HT-29 (cell line): ENCODE measurements around the gene TWIST2. TPM values are rescaled to one million over a fixed set of nuclear protein-coding genes. Genes with fewer than 3 reads are reported as not detected.

Experiments
- DNase-seq: peaks from one replicate; pipeline ENCODE4 v3.0.0-alpha.2; 2015; ENCODE audit warnings: low spot score
- total RNA-seq: library from RNA; depleted of rRNA; stranded (reverse); fragments of >200 nt; shearing (Covaris generic); gene quantifications from 2 replicates; pipeline ENCODE4 v1.2.3, GENCODE V29; 2014

Gene TWIST2
- total RNA-seq, 1 experiment from 2014 or later, result not detected

GRCh38 chr2:238872628-238873380 lies 24.9 kb downstream of the TWIST2 start:
- DNase-seq, result no peak

- DNase-seq, result no peak
Observed at GRCh38 chr2:238873381-238873801, 25.5 kb downstream of the TWIST2 start.

- DNase-seq, result no peak
Observed at GRCh38 chr2:238873841-238874240, 26.0 kb downstream of the TWIST2 start.

GRCh38 chr2:238874330-238875050 lies 26.6 kb downstream of the TWIST2 start:
- DNase-seq, result no peak

GRCh38 chr2:238875101-238875470 lies 27.2 kb downstream of the TWIST2 start:
- DNase-seq, result no peak

- DNase-seq, result no peak
Observed at GRCh38 chr2:238875471-238876231, 27.8 kb downstream of the TWIST2 start.

GRCh38 chr2:238876232-238876630 lies 28.3 kb downstream of the TWIST2 start:
- DNase-seq, result no peak

- DNase-seq, result no peak
Observed at GRCh38 chr2:238878051-238878735, 30.3 kb downstream of the TWIST2 start.

GRCh38 chr2:238879043-238879442 lies 31.2 kb downstream of the TWIST2 start:
- no peak for DNase-seq

- no peak for DNase-seq
Observed at GRCh38 chr2:238879621-238880377, 31.9 kb downstream of the TWIST2 start.

GRCh38 chr2:238881353-238882081 lies 33.6 kb downstream of the TWIST2 start:
- no peak for DNase-seq

- DNase-seq, result no peak
Observed at GRCh38 chr2:238882082-238882755, 34.3 kb downstream of the TWIST2 start.

- DNase-seq, result no peak
Observed at GRCh38 chr2:238883421-238883901, 35.6 kb downstream of the TWIST2 start.

GRCh38 chr2:238884122-238884811 lies 36.4 kb downstream of the TWIST2 start:
- DNase-seq, result no peak

GRCh38 chr2:238884812-238885408 lies 37.0 kb downstream of the TWIST2 start:
- DNase-seq, result no peak

- no peak for DNase-seq
Observed at GRCh38 chr2:238886453-238887094, 38.7 kb downstream of the TWIST2 start.

GRCh38 chr2:238887616-238888015 lies 39.7 kb downstream of the TWIST2 start:
- DNase-seq, result no peak

GRCh38 chr2:238888781-238889180 lies 40.9 kb downstream of the TWIST2 start:
- DNase-seq, result no peak
